WTC11 (cell line): ENCODE measurements around the gene BTNL9.
"Not testable (repeated sequence)": the region's sequence is repeated elsewhere in the genome, so short reads cannot be mapped to it uniquely, and the experiment has no call there.

ENCODE experiments used
- CREM ChIP-seq: sonication (generic); formaldehyde crosslinking; IDR thresholded peaks from 2 replicates; pipeline ENCODE4 v1.8.1; 2022; ENCODE audit warnings: mild to moderate bottlenecking, missing genetic modification reagents, moderate library complexity
- FOXP1 ChIP-seq: sonication (generic); formaldehyde crosslinking; IDR thresholded peaks from 2 replicates; pipeline ENCODE4 v1.8.0; 2022; ENCODE audit warnings: missing genetic modification reagents, mild to moderate bottlenecking, moderate library complexity, borderline replicate concordance
- JAZF1 ChIP-seq: fragments of 250-450 bp; sonication (Bioruptor Pico); IDR thresholded peaks from 2 replicates; pipeline ENCODE4 v1.9.0; 2021; ENCODE audit warnings: moderate library complexity, mild to moderate bottlenecking, inconsistent platforms
- NFYB ChIP-seq: sonication (generic); formaldehyde crosslinking; conservative IDR thresholded peaks from 2 replicates; pipeline ENCODE4 v1.8.0; 2022; ENCODE audit warnings: low read depth, missing genetic modification reagents
- NR3C1 ChIP-seq: sonication (generic); formaldehyde crosslinking; conservative IDR thresholded peaks from 2 replicates; pipeline ENCODE4 v1.8.1; 2023; ENCODE audit warnings: low read depth, mild to moderate bottlenecking, missing genetic modification reagents
- RELA ChIP-seq: sonication (generic); formaldehyde crosslinking; IDR thresholded peaks from 2 replicates; pipeline ENCODE4 v1.8.1; 2022; ENCODE audit warnings: missing genetic modification reagents, mild to moderate bottlenecking, borderline replicate concordance
- RORB ChIP-seq: fragments of 250-450 bp; sonication (Bioruptor Pico); IDR thresholded peaks from 2 replicates; pipeline ENCODE4 v1.9.0; 2021; ENCODE audit warnings: mild to moderate bottlenecking
- SMAD3 ChIP-seq: sonication (generic); formaldehyde crosslinking; IDR thresholded peaks from 2 replicates; pipeline ENCODE4 v1.8.0; 2022; ENCODE audit warnings: missing genetic modification reagents, mild to moderate bottlenecking, borderline replicate concordance
- TEAD1 ChIP-seq: sonication (generic); formaldehyde crosslinking; IDR thresholded peaks from 2 replicates; pipeline ENCODE4 v1.8.0; 2022; ENCODE audit warnings: mild to moderate bottlenecking, missing genetic modification reagents
- ZNF416 ChIP-seq: fragments of 250-450 bp; sonication (Bioruptor Pico); IDR thresholded peaks from 2 replicates; pipeline ENCODE4 v1.9.0; 2021; ENCODE audit warnings: mild to moderate bottlenecking, inconsistent platforms
- TF ChIP-seq, protein P1 (sequence below): fragments of 200-600 bp; IDR thresholded peaks from 2 replicates; pipeline ENCODE4 v1.8.0; 2022; ENCODE audit warnings: antibody characterized with exemption
- TF ChIP-seq, protein P2 (sequence below): sonication (generic); formaldehyde crosslinking; IDR thresholded peaks from 2 replicates; pipeline ENCODE4 v1.8.1; 2022; ENCODE audit warnings: low read depth, mild to moderate bottlenecking, moderate library complexity, missing genetic modification reagents, borderline replicate concordance
- TF ChIP-seq, protein P3 (sequence below): sonication (generic); formaldehyde crosslinking; IDR thresholded peaks from 2 replicates; pipeline ENCODE4 v1.8.0; 2022; ENCODE audit warnings: mild to moderate bottlenecking, missing genetic modification reagents

DNA sequence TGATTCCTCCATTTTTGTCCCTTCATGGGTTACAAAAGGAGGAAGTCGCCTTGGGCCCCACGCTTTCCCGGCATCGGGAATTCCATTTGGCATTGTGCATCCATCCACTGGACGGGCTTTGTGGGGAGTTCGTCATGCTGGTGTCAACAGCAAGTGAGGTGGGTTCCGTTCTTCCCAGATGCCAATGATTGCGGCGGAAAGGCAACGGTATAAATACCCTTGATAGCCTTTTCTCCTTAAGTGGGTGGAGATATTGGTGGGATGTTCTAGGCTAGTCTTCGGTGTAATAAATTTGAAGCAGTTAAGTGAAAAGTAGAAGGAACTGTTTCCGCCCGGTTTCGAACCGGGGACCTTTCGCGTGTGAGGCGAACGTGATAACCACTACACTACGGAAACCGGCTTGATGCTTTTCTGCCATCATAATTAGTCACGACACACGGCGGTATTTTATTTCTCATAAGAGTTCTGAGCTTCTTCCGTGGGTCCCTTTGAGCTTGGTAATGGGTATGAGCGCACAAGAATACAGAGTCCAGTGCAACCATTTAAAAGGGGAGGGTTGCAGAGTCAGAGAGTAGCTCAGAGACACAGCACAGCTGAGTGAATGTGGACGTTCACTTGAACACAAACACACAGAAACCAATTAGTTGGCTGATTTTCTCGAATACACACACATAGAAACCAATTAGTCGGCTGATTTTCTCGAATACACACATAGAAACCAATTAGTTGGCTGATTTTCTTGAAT lies 62.0 kb downstream of the BTNL9 start:
- not testable (repeated sequence) for TF ChIP-seq NFYB (CRISPR knock-in tag); RELA (CRISPR knock-in tag); NR3C1; TEAD1 (CRISPR knock-in tag); CREM; SMAD3 (CRISPR knock-in tag); ZNF416 (CRISPR knock-in tag); JAZF1; FOXP1 (CRISPR knock-in tag); RORB (CRISPR knock-in tag)
- TF ChIP-seq, protein P1, sequence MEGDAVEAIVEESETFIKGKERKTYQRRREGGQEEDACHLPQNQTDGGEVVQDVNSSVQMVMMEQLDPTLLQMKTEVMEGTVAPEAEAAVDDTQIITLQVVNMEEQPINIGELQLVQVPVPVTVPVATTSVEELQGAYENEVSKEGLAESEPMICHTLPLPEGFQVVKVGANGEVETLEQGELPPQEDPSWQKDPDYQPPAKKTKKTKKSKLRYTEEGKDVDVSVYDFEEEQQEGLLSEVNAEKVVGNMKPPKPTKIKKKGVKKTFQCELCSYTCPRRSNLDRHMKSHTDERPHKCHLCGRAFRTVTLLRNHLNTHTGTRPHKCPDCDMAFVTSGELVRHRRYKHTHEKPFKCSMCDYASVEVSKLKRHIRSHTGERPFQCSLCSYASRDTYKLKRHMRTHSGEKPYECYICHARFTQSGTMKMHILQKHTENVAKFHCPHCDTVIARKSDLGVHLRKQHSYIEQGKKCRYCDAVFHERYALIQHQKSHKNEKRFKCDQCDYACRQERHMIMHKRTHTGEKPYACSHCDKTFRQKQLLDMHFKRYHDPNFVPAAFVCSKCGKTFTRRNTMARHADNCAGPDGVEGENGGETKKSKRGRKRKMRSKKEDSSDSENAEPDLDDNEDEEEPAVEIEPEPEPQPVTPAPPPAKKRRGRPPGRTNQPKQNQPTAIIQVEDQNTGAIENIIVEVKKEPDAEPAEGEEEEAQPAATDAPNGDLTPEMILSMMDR: not testable (repeated sequence)
- TF ChIP-seq, protein P2, sequence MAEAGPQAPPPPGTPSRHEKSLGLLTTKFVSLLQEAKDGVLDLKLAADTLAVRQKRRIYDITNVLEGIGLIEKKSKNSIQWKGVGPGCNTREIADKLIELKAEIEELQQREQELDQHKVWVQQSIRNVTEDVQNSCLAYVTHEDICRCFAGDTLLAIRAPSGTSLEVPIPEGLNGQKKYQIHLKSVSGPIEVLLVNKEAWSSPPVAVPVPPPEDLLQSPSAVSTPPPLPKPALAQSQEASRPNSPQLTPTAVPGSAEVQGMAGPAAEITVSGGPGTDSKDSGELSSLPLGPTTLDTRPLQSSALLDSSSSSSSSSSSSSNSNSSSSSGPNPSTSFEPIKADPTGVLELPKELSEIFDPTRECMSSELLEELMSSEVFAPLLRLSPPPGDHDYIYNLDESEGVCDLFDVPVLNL (CRISPR knock-in tag): not testable (repeated sequence)
- TF ChIP-seq, protein P3, sequence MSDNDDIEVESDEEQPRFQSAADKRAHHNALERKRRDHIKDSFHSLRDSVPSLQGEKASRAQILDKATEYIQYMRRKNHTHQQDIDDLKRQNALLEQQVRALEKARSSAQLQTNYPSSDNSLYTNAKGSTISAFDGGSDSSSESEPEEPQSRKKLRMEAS (CRISPR knock-in tag): not testable (repeated sequence)
